CD4-positive, alpha-beta T cell treated with Interleukin-21 for 1 hour (primary cell): ENCODE results near the gene KCTD21.
"Not testable (repeated sequence)": the region's sequence is repeated elsewhere in the genome, so short reads cannot be mapped to it uniquely, and the experiment has no call there.

Experiments used
- DNase-seq: peaks from one replicate; pipeline ENCODE4 v3.0.0-alpha.2; 2020

Gene KCTD21

DNA sequence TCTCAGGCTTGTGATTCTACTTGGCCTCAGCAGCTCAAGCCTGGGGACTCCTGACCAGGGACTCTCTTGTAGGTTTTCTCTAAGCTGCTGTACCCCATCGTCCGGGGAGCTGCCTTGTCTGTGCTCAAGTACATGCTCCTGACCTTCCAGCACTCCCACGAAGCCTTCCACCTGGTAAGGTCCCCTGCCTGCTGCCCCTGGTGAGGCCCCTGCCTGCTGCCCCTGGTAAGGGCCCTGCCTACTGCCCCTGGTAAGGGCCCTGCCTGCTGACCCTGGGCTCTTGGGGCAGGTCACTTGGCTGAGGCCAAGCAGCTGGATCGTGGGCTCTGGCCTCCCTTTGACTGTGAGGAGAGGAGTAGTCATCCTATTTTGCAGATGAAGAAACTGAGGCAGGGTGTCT is 11.6 kb upstream of the KCTD21 start:
- no peak for DNase-seq

DNA sequence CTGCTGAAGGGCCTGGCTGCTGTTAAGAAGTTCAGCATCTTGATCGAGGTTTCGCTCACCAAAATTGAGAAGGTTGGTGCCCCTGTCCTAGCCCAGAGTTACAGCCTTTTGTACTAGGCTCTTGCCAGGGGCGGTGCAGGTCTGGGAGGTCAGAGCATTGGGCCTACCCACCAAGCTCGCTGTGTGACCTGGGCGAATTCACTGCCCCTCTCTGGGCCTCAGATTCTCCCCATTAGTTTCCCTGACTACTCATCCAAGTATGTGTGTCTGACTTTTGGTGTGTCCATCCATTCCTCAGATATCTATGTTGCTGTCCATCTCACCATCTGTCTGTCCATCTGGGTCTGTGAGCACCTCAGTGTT is 11.2 kb upstream of the KCTD21 start:
- DNase-seq = no peak

DNA sequence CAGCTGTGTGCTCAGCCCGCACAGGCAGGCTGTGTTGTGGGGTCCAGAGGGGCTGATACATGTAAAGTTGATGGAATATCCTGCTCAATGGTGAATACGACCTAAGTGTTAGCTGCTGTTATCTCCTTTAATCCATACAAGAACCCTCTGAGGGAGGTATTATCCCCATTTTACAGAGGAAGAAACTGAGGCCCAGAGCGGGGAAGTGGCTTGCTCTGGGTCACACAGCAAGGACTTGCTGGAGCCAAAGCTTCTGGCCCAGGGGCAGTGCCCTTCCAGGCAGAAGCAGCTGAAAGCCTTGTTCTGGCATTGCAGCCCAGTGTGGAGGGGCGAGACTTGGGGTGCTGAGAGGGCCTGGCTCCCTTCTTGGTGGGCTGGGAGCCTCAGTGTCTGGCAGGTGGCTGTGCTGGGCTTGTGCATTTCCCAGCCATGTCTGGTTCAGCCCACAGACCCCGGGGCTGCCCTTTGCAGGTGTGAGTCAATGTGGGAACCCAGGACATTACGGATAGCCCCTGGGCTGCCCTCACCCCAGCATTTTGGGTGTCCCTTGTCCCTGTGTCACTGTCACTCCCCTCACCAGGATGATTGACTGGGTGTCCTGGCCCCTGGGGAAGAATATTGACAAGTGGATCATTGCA is 10.7 kb upstream of the KCTD21 start:
- DNase-seq = no peak

DNA sequence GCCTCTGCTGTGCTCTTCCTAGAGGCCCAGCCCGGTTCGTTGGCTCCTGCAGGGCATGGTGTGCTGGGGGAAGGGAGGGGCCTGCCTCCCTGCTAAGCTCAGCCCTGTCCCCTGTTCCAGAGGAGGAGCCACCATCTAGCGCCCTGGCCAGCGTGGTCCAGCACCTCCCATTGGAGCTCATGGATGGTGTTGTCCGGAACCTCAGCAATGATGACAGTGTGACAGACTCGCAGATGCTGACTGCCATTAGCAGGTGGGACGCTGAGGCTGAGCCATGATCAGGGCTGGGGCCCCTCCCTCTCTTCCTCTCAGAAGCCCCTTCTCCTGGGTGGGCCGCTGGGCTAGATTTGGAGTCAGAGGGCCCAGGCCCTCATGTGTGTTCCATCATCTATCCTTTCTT is 9.4 kb upstream of the KCTD21 start:
- DNase-seq = no peak

DNA sequence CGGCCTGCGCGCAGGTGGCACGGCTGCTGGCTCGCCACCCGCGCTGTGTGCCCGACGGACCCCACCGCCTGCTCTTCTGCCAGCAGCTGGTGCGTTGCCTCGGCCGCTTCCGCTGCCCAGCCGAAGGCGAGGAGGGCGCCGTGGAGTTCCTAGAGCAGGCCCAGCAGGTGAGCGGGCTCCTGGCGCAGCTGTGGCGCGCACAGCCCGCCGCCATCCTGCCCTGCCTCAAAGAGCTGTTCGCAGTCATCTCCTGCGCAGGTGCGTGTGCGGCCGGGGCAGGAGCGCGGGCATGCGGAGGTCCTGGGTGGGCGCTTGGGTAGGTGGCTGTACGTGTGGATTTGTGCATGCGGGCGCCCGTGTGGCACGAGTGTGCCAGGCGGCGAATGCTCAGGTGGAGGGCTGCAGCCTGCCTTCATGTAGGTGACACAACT is 8.2 kb upstream of the KCTD21 start:
- DNase-seq = no peak

DNA sequence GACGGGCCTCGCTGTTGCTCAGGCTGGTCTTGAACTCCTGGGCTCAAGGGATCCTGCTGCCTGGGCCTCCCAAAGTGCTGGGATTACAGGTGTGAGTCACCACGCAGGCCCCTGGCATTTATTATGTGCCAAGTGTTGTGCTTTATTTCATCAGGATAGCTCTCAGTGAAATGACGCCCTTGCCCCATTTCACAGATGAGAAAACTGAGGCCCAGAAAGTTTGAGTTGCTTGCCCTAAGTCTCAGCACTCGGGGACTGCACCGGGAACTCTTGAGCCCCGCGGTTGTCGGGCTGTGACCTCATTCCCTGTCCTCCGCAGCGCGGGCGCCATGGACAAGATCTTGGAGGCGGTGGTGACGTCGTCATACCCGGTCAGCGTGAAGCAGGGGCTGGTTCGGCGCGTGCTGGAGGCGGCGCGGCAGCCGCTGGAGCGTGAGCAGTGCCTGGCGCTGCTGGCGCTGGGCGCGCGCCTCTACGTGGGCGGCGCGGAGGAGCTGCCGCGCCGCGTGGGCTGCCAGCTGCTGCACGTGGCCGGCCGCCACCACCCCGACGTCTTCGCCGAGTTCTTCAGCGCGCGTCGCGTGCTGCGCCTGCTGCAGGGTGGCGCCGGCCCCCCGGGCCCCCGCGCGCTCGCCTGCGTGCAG is 7.6 kb upstream of the KCTD21 start:
- no peak for DNase-seq

DNA sequence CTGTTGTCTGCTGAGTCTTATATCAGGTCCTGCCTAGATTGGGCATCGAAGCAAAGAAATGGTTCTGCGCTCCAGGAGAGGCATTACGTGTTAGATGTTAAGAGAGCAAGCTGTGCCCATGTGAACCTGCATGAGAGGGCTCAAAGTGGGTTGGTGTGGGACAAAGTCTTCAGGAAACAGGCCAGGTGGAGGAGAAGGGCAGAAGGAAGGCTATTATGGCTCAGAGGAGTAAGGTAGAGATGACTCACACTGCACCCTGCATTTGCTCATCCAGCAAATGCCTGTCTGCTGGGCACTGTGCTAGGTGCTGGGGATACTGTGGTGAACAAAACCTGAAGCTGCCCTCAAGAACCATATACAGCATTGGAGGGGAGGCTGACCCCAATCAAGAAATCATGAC is 6.1 kb upstream of the KCTD21 start:
- no peak for DNase-seq

DNA sequence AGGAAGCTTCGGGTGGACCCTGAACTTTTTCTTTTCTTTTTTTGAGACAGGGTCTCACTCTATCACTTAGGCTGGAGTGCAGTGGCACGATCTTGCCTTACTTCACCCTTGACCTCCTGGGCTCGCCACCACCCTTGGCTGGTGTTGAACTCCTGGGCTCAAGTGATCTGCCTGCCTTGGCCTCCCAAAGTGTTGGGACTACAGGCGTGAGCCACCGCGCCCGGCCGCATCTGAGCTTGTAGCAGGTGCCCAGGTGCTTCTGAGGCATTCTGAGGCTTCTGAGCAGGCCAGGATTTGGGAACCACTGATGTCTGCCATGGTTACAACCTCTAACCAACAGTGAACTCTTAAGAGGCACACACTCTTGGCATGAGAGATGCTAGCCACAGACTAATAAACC is 5.4 kb upstream of the KCTD21 start:
- DNase-seq = no peak

DNA sequence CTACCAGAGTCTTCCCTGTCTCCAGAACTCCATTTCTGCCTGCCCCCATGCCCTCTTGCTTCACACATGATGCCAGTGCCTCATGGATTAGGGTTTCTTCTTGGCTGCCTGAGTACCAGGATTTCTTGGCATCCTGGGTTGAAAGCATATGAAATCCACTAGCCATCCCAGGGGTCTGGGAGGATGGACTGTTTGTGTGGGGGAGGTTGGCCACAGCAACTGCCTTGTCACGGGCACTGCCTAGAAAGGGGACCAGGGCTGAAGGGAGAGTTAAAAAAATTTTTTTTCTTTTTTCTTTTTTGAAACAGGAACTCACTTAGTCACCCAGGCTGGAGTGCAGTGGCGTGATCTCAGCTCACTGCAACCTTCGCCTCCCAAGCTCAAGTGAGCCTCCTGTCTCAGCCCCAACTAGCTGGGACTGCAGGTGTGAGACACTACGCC is 4.5 kb upstream of the KCTD21 start:
- DNase-seq = no peak

DNA sequence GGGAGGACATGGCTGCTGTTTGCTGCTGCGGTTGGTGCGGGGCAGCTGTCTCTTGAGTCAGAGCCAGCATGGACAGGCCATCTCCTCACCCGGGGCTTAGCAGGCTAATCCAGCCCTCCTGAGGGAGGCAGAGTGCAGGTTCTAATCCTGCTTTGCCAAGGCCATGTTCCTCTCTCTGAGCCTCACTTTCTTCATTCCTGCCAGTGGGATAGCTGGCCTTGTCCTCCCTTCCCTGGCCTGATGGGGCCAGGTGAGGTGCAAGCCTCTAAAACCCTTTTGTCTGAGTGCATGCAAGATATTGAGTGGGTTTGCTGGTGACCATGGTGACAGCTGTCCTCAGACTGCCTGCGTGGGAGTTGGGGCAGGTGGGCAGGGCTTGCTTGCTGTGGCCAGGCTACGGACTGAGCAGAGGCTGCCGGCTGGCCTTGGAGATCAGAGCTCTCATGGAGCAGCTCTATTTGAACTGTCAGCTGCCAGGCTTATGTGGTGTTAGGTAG is 3.8 kb upstream of the KCTD21 start:
- no peak for DNase-seq

DNA sequence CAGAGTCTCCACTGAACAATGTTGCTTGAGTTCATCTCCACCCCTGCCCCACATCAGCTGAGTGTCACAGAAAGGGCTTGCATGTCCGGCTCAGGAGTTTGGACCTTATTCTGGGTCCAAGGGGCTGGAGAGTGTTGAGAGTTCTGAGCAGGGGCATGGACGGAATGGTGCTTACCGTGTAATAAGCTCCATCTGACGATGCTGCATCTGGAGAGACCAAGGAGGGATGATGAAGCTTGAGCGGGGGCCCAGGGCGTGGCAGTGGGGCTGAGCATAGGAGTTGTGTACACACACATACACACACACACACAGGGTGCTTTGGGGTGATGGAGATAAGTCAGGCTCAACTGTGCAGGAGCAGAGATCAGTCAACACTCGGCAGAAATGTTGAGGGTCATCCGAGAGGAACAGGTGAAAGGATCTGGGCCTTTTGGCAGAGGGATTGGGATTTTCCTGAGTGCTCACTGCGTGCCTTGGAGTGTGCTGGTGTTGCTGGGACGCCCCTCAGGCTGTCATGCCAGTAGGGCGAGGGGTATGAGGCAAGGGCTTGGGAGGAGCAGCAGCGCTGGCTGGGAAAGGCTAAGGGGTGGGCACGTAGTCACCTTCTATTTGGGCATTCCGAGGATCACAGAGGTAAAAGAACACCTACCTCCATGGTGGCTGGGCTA is 2.6 kb upstream of the KCTD21 start:
- DNase-seq = no peak

DNA sequence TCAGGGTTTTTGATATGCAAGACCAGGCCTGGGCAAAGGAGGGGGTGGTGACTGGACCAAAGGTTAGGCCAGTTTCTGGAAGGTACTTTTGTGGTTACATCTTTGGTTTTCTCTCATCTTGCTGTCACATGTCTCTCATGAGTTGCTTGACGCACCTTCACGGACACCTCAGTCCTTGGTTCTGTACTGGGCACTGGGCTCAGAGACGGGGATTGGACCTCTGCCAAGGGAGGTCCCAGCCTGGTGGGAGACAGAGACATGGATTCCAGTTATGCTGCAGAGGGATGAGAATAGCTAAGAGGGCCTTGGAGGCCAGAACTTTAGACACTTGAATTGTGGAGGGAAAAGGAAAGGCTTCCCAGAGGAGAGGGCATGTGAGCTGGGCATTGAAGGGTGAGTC is 1.9 kb upstream of the KCTD21 start:
- no peak for DNase-seq

DNA sequence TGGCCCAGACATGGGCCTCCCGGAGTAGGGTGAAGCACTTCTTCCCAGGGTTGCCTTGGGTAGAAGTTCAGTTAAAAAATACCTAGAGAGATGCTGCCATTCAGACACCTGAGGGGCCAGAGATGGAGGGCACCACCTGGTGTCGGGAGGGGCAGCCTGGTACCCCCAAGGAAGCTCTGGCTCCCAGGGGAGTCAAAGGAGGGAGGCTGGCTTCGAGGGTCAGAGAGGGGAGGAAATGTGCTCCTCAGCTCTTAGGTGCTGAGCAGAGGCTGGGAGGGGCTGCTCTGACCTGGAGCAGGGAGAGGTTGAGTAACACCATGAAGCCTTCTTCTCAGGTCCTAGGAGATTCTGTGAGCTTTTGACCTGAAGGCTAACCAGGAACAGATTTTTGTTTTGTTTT is 1.4 kb upstream of the KCTD21 start:
- no peak for DNase-seq

DNA sequence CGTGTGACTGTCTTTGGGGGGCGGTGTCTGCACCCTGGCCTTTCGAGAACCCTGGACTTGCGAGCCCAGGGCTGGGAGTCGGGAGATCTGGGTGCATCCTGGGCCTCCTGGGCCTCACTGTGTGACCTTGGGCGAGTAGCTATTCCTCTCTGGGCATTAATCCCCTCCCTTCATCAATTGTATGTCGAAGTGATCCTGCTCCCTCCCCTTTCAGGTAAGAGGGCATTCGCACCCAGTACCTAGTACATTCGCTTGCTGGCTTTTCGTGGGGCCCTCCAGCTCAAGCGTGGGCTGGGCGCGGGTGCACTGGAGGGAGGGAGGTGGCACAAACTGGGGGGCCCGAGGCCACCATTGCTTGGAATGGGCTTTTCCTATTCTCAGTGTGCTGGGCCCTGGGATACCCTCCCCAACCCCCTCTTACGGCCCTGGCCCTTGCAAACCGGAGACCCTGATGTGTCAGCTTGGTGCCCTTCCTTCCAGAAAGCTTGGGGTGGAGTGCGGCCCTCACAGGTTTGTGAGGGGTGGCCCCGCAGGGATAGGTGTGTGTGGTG is 823 bp upstream of the KCTD21 start:
- no peak for DNase-seq

DNA sequence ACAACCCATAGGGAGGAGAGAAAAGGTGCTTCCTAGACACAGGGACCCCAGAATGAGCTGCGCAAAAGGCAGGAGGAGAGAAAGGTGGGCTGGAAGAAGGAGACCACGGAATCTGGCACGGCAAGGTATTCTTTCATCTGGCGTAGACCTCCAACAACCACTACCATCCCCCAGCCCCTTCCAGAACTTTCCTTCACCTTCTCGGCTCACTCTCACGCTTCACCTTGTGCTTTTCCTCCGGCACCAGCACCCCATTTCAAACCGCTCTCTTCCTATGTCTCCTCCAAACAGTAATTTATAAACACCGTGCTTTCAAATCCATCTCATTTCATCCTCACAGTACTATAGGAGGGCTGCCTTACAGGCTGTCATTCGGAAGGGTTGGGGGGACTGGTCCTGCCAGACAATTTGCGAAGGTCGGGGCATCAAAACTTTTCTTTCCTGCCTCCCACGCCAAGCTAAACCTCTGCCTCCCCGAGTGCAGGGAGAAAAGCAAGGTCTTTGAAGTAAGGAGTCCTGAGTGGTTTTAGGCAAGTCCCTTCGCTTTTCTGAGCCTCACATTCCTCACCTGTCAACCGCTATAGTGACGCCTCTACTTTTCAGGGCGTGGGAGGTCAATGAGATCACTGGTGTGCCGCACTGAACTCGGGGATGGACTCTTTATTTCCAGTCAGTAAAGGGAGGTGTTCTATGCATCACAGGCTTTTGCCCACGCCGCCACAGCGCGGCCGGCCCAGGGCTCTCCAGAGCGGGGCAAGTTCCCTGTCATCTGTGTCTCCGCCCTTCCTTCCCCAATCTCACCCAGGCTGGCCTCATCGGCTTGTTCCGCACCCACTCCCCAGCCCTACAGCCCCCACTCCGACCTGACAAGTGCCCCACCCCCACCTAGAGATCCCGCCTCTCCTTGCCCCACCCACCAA is 800 bp downstream of the KCTD21 start:
- DNase-seq = peak; percentile 71

DNA sequence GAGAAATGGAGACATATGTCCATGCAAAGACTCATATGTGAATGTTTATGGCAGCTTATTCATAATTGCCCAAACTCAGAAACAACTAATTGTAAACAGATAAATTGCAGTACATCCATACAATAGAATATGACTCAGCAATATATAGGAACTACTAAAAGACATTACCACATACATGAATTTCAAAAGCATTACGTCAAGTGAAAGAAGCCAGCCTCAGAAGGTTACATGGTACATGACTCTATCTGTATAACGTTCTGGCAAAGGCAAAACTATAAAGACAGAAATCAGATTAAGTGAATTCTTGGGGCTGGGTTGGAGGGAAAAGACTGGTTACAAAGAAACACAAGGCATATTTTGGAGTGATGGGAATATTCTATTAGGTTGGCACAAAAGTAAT is 7.2 kb downstream of the KCTD21 start:
- no peak for DNase-seq

DNA sequence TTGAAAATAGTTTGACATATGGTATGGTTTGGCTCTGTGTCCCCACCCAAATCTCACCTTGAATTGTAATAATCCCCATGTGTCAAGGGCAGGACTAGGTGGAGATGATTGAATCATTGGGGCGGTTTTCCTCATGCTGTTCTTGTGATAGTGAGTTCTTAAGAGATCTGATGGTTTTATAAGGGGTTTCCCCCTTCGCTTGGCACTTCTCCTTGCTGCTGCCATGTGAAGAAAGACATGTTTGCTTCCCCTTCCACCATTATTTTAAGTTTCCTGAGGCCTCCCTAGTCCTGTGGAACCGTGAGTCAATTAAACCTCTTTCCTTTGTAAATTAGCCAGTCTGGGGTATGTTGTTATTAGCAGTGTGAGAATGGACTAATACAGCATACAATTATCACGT is 7.7 kb downstream of the KCTD21 start:
- no peak for DNase-seq

DNA sequence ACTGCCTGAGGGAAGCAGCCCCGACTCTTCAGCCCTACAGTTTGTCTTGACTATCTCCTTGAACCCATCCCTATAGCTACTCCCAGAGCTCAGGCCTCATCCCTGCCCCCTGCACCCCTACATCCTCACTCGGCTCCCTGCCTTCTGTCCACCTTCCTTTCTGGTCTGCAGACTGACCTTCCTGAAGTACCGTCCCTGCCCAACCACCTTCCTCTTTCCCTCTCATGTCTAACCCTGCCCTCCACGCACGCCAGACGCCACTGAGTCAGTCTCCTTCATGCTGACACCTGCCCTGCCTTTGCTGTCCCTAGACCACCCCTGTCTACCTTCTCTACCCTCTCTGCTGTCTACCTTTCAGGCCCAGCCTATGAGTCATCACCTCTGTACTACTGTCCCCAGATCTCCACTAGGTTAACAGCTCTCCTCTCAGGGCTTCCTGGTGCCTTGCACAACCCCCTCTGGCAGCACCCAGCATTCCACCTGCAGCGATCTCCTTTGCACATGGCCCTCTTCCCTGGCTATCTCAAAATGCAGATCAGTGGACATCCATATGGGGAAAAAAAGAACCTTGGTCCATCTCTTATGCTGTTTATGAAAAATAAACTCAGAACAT is 8.9 kb downstream of the KCTD21 start:
- DNase-seq = no peak

DNA sequence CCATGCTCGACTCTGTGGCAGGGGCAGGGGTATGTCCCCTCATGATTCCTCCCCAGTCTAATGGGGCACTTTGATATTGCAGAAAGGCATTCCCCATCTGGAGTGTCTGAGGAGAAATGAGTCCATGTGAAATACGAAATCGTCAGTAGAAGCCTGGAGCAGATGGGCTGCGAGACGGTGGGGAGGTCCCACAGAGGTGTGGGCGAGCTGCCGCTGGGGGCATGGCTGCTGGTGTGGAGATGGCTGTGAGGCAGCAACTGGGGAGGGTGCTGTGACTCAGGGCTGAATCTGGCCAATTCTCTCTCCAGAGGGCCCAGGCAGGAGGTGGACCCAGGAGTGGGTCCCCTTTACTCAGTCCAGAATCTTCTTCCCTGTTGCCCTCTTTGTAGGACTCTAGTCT is 11.2 kb downstream of the KCTD21 start:
- no peak for DNase-seq

DNA sequence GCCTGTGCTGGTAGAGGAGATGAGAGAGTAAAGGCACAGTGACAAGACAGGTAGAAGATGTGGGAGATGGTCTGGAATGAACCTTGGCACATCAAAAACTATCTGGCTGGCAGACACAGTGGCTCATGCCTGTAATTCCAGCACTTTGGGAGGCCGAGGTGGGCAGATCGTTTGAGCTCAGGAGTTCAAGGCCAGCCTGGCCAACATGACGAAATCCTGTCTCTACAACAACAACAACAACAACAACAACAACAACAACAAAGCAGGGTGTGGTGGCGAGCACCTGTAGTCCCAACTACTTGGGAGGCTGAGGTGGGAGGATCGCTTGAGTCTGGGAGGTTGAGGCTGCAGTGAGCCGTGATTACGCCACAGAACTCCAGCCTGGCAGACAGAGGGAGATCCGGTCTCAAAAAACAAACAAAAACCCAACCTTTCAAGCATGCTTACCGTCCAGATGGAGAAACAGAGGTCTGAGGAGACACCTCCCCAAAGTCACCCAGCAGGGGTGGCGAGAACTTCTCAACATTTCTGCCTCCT is 11.8 kb downstream of the KCTD21 start:
- no peak for DNase-seq

DNA sequence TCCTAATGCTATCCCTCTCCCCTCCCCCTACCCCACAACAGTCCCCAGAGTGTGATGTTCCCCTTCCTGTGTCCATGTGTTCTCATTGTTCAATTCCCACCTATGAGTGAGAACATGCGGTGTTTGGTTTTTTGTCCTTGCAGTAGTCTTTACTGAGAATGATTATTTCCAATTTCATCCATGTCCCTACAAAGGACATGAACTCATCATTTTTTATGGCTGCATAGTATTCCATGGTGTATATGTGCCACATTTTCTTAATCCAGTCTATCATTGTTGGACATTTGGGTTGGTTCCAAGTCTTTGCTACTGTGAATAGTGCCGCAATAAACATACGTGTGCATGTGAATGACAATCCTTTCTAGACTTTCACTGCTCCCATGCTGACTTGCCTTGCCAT is 12.6 kb downstream of the KCTD21 start:
- not testable (repeated sequence) for DNase-seq

DNA sequence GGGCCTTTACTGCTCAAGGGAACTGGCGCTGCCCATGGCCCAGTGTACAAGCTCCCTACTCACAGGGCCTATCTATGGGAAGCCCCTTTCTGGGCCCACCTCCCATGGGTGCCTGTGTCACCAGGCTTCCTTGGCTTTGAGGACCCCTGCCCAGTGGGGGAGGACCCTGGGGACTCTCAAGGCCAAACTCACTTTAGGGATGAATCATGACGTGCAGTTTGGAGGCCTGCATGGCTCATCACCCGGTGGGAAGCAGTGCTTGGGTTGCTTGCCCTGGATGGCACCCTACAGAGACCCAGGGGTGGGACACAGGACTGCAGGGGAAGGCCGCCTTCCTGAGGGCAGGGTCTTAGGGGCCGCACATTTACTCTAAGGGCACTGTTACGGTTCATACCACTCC is 16.5 kb downstream of the KCTD21 start:
- no peak for DNase-seq
